Trophoblast cell (in vitro differentiated cells and primary cell): ENCODE results near the gene CTBP2.

Source experiments
- DNase-seq, 2 donors: peaks; one replicate each; pipeline ENCODE4 v3.0.0-alpha.2; 2016
- H2AFZ ChIP-seq: 2 replicates; pipeline ENCODE4 v1.6.1; 2013; ENCODE audit warnings: low read length, moderate library complexity, mild to moderate bottlenecking; ENCODE audit not compliant: insufficient read depth, poor library complexity
- H2AK5ac ChIP-seq: 2 replicates; pipeline ENCODE4 v1.6.1; 2013; ENCODE audit warnings: mild to moderate bottlenecking, low read length
- H2BK120ac ChIP-seq: 2 replicates; pipeline ENCODE4 v1.6.1; 2013; ENCODE audit warnings: low read length, mild to moderate bottlenecking, moderate library complexity; ENCODE audit not compliant: insufficient read depth, poor library complexity
- H2BK12ac ChIP-seq: 2 replicates; pipeline ENCODE4 v1.6.1; 2013; ENCODE audit warnings: mild to moderate bottlenecking, low read length, moderate library complexity
- H2BK5ac ChIP-seq: 2 replicates; pipeline ENCODE4 v1.6.1; 2013; ENCODE audit warnings: low read length, low read depth, moderate library complexity, mild to moderate bottlenecking; ENCODE audit not compliant: poor library complexity
- H3K14ac ChIP-seq: 2 replicates; pipeline ENCODE4 v1.6.1; 2013; ENCODE audit warnings: mild to moderate bottlenecking, low read length
- H3K18ac ChIP-seq: 2 replicates; pipeline ENCODE4 v1.6.1; 2013; ENCODE audit warnings: mild to moderate bottlenecking, low read length
- H3K23ac ChIP-seq: 2 replicates; pipeline ENCODE4 v1.6.1; 2013; ENCODE audit warnings: low read length
- H3K27ac ChIP-seq: 2 replicates; pipeline ENCODE4 v1.5.1; 2013; ENCODE audit warnings: low read depth, mild to moderate bottlenecking, inconsistent platforms, low read length, moderate library complexity
- H3K27me3 ChIP-seq: 2 replicates; pipeline ENCODE4 v1.6.1; 2013; ENCODE audit warnings: inconsistent platforms, mild to moderate bottlenecking, low read length, moderate library complexity; ENCODE audit not compliant: insufficient read depth
- H3K36me3 ChIP-seq, 2 experiments: 1 replicate in 1 of 2; 2 replicates in 1 of 2; pipeline ENCODE4 v1.6.1; 2013; ENCODE audit warnings: low read length in 2 of 2, mild to moderate bottlenecking in 2 of 2, moderate library complexity in 1 of 2; ENCODE audit not compliant: insufficient read depth in 2 of 2, control insufficient read depth in 1 of 2
- H3K4ac ChIP-seq: 2 replicates; pipeline ENCODE4 v1.6.1; 2013; ENCODE audit warnings: low read depth, mild to moderate bottlenecking, low read length, moderate library complexity
- H3K4me1 ChIP-seq, 2 experiments: 1 replicate in 1 of 2; 2 replicates in 1 of 2; pipeline ENCODE4 v1.6.1; 2013; ENCODE audit warnings: low read length in 2 of 2, mild to moderate bottlenecking in 2 of 2, moderate library complexity in 1 of 2; ENCODE audit not compliant: insufficient read depth in 2 of 2, control insufficient read depth in 1 of 2
- H3K4me2 ChIP-seq: 2 replicates; pipeline ENCODE4 v1.6.1; 2013; ENCODE audit warnings: inconsistent platforms, mild to moderate bottlenecking, low read length, moderate library complexity
- H3K4me3 ChIP-seq: 2 replicates; pipeline ENCODE4 v1.5.1; 2013; ENCODE audit warnings: mild to moderate bottlenecking, low read depth, low read length, inconsistent platforms
- H3K79me1 ChIP-seq: one replicate; pipeline ENCODE4 v1.6.1; 2013; ENCODE audit warnings: low read length
- H3K79me2 ChIP-seq: 2 replicates; pipeline ENCODE4 v1.6.1; 2013; ENCODE audit warnings: low read length, mild to moderate bottlenecking; ENCODE audit not compliant: control insufficient read depth, insufficient read depth, poor library complexity
- H3K9ac ChIP-seq: 2 replicates; pipeline ENCODE4 v1.6.1; 2013; ENCODE audit warnings: mild to moderate bottlenecking, low read length
- H3K9me3 ChIP-seq: 2 replicates; pipeline ENCODE4 v1.6.1; 2013; ENCODE audit warnings: low read depth, mild to moderate bottlenecking, control low read depth, inconsistent platforms, low read length; ENCODE audit not compliant: insufficient read depth
- H4K12ac ChIP-seq: 2 replicates; pipeline ENCODE4 v1.6.1; 2013; ENCODE audit warnings: low read depth, mild to moderate bottlenecking, low read length, moderate library complexity
- H4K8ac ChIP-seq: 2 replicates; pipeline ENCODE4 v1.6.1; 2013; ENCODE audit warnings: low read depth, mild to moderate bottlenecking, low read length, moderate library complexity
- H4K91ac ChIP-seq: one replicate; pipeline ENCODE4 v1.6.1; 2013; ENCODE audit warnings: low read depth, mild to moderate bottlenecking, low read length, moderate library complexity
- WGBS: extraction: QIAGEN DNeasy Blood & Tissue Kit; methylation state at CpG from one replicate; pipeline ENCODE4 v1.1.7; 2013; ENCODE audit warnings: missing lambda C conversion rate; ENCODE audit not compliant: insufficient read length, insufficient coverage; ENCODE audit errors: extremely low coverage; 5-methylcytosine and 5-hydroxymethylcytosine counted together

CTBP2 gene

GRCh38 chr10:125112697-125113494, 47.5 kb downstream of the CTBP2 start:
- H3K79me2 ChIP-seq = peaks cover 8% of the 10 kb centered on the region
- H2AFZ ChIP-seq = no peak overlapping the region
- H3K4me1 ChIP-seq = peaks cover 0 to 2% of the 10 kb centered on the region in 2 experiments
- no peaks in the 10 kb centered on the region for H3K79me1 ChIP-seq
- H3K23ac ChIP-seq = no peak overlapping the region
- no peak overlapping the region for H2BK12ac ChIP-seq
- DNase-seq = no peak
- no peak overlapping the region for H3K9ac ChIP-seq
- no peak overlapping the region for H2BK5ac ChIP-seq
- no peak overlapping the region for H4K91ac ChIP-seq
- H3K4ac ChIP-seq = peak overlapping the region; percentile 24
- no peaks in the 10 kb centered on the region for H3K27me3 ChIP-seq
- H2AK5ac ChIP-seq = no peak overlapping the region
- no peak overlapping the region for H3K14ac ChIP-seq
- H3K36me3 ChIP-seq = peaks cover 18 to 23% of the 10 kb centered on the region in 2 experiments
- no peak overlapping the region for H3K18ac ChIP-seq
- H3K9me3 ChIP-seq = peaks cover 1% of the 10 kb centered on the region
- no CpG with 5 or more reads among the region's 2 CpGs for WGBS
- H4K12ac ChIP-seq = no peak overlapping the region
- H2BK120ac ChIP-seq = no peak overlapping the region
- H3K27ac ChIP-seq = no peak overlapping the region
- no peak overlapping the region for H3K4me2 ChIP-seq
- H3K4me3 ChIP-seq = no peak overlapping the region
- no peak overlapping the region for H4K8ac ChIP-seq

DNA sequence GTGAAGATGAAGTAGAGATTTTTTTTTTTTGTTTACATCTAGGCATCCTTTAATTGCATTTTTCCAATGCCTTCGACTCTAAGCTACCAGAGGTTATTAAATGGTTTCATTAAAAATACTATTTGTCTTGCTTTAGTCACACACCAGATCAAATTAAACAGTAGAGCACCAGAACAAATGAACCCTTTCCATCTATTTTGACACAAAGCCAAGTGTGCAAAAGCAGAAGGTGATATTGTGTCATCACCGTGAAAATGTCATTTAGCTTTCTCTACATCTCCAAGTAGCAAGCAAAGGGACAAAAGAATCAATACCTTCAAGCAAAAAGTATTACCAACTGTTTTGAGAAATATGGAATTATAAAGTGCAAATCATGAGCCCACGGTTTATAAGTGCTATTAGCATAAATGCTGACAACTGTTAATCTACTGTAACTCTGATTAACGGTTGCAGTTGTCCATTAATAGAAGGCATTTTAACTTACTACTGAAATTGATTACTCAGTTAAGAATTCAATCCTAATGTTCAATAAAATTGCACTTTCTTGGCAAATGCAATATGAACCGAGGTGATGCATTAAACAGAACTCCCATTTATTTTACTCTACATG, 49.1 kb downstream of the CTBP2 start:
- no peak for DNase-seq
- Histone ChIP-seq H3K27me3 (no peaks in the 10 kb centered on the region), H2BK12ac (no peak overlapping the region), H3K18ac (no peak overlapping the region), H3K4ac (no peak overlapping the region), H3K4me3 (no peak overlapping the region), H3K79me2 (peaks cover 11% of the 10 kb centered on the region), H3K4me2 (no peak overlapping the region), H3K79me1 (no peaks in the 10 kb centered on the region), H2AFZ (no peak overlapping the region), H3K23ac (no peak overlapping the region), H2BK120ac (no peak overlapping the region), H3K9me3 (peaks cover 1% of the 10 kb centered on the region), H3K27ac (no peak overlapping the region), H2BK5ac (no peak overlapping the region), H3K36me3 (peaks cover 30 to 37% of the 10 kb centered on the region in 2 experiments), H3K9ac (no peak overlapping the region), H2AK5ac (no peak overlapping the region), H4K12ac (no peak overlapping the region), H4K91ac (no peak overlapping the region), H3K14ac (no peak overlapping the region), H4K8ac (no peak overlapping the region), H3K4me1 (peaks cover 0 to 2% of the 10 kb centered on the region in 2 experiments)
- WGBS = no CpG with 5 or more reads among the region's 5 CpGs

- Histone ChIP-seq H4K91ac (no peak overlapping the region), H4K12ac (no peak overlapping the region), H2BK120ac (no peak overlapping the region), H2BK12ac (no peak overlapping the region), H2AK5ac (no peak overlapping the region), H3K27me3 (no peaks in the 10 kb centered on the region), H3K4me3 (no peak overlapping the region), H2BK5ac (no peak overlapping the region), H3K23ac (no peak overlapping the region), H3K36me3 (peaks cover 31 to 48% of the 10 kb centered on the region in 2 experiments), H3K9ac (no peak overlapping the region), H3K79me2 (peaks cover 14% of the 10 kb centered on the region), H3K9me3 (peaks cover 3% of the 10 kb centered on the region), H3K4ac (peak overlapping the region; percentile 29), H3K4me1 (peaks cover 3% of the 10 kb centered on the region in 2 experiments), H3K18ac (no peak overlapping the region), H3K4me2 (no peak overlapping the region), H3K79me1 (no peaks in the 10 kb centered on the region), H3K14ac (no peak overlapping the region), H2AFZ (no peak overlapping the region), H4K8ac (no peak overlapping the region), H3K27ac (no peak overlapping the region)
- WGBS = no CpG with 5 or more reads among the region's 10 CpGs
- no peak for DNase-seq
Measured at GRCh38 chr10:125107965-125108580, 52.3 kb downstream of the CTBP2 start.

- no peak overlapping the region for H3K4me2 ChIP-seq
- H3K36me3 ChIP-seq = peaks cover 31 to 48% of the 10 kb centered on the region in 2 experiments
- no peak overlapping the region for H3K9ac ChIP-seq
- no peaks in the 10 kb centered on the region for H3K79me1 ChIP-seq
- no peak overlapping the region for H2BK5ac ChIP-seq
- no peak for DNase-seq
- H3K79me2 ChIP-seq = peaks cover 14% of the 10 kb centered on the region
- H3K27ac ChIP-seq = no peak overlapping the region
- H3K9me3 ChIP-seq = peaks cover 3% of the 10 kb centered on the region
- no peak overlapping the region for H3K14ac ChIP-seq
- WGBS = no CpG with 5 or more reads among the region's 10 CpGs
- H3K18ac ChIP-seq = no peak overlapping the region
- peak overlapping the region; percentile 54 for H3K4ac ChIP-seq
- no peak overlapping the region for H4K91ac ChIP-seq
- H3K27me3 ChIP-seq = no peaks in the 10 kb centered on the region
- H2BK12ac ChIP-seq = no peak overlapping the region
- H3K4me1 ChIP-seq = peaks cover 3 to 9% of the 10 kb centered on the region in 2 experiments
- H4K8ac ChIP-seq = no peak overlapping the region
- H4K12ac ChIP-seq = no peak overlapping the region
- no peak overlapping the region for H2AFZ ChIP-seq
- H3K4me3 ChIP-seq = no peak overlapping the region
- no peak overlapping the region for H2AK5ac ChIP-seq
- H2BK120ac ChIP-seq = no peak overlapping the region
- H3K23ac ChIP-seq = no peak overlapping the region
Measured at GRCh38 chr10:125107166-125107949, 53.0 kb downstream of the CTBP2 start.
